Activated CD4-positive, CD25-positive, alpha-beta regulatory T cell treated with anti-CD3 and anti-CD28 coated beads, Interleukin-2, amount 50 U/mL, for 72 hours (primary cell): ENCODE measurements around the gene IMPACT.

Source experiments
- DNase-seq: peaks from one replicate; pipeline ENCODE4 v3.0.0; 2021

IMPACT gene

GRCh38 chr18:24426398-24427294 is at the start of gene IMPACT:
Gene IMPACT, plus strand, starts transcription at chr18:24426670. Its CDS starts 87 bp downstream, at chr18:24426757.
- peak; percentile 90 for DNase-seq

- DNase-seq, result no peak
Measured at GRCh38 chr18:24378598-24378997, 47.9 kb upstream of the IMPACT start.

GRCh38 chr18:24380163-24380747 is 46.2 kb upstream of the IMPACT start:
- no peak for DNase-seq

GRCh38 chr18:24381126-24381525 is 45.3 kb upstream of the IMPACT start:
- DNase-seq, result no peak

GRCh38 chr18:24386681-24387080 is 39.8 kb upstream of the IMPACT start:
- no peak for DNase-seq

GRCh38 chr18:24388957-24389356 is 37.5 kb upstream of the IMPACT start:
- no peak for DNase-seq

GRCh38 chr18:24395049-24395795 is 31.2 kb upstream of the IMPACT start:
- DNase-seq, result no peak

GRCh38 chr18:24396082-24396633 is 30.3 kb upstream of the IMPACT start:
- no peak for DNase-seq

- peak; percentile 34 for DNase-seq
Measured at GRCh38 chr18:24397131-24397693, 29.3 kb upstream of the IMPACT start.

GRCh38 chr18:24397694-24398368 is 28.6 kb upstream of the IMPACT start, which contains the start of gene OSBPL1A:
Gene OSBPL1A, minus strand, starts transcription at chr18:24397824. Its CDS starts 20,291 bp downstream, at chr18:24377533.
- peak; percentile 56 for DNase-seq

GRCh38 chr18:24398540-24398939 is 27.9 kb upstream of the IMPACT start:
- DNase-seq, result no peak

GRCh38 chr18:24400587-24400986 is 25.9 kb upstream of the IMPACT start:
- DNase-seq, result no peak

GRCh38 chr18:24402209-24402785 is 24.2 kb upstream of the IMPACT start:
- no peak for DNase-seq

- no peak for DNase-seq
Measured at GRCh38 chr18:24403076-24403475, 23.4 kb upstream of the IMPACT start.

- no peak for DNase-seq
Measured at GRCh38 chr18:24404591-24404990, 21.9 kb upstream of the IMPACT start.

- DNase-seq, result no peak
Measured at GRCh38 chr18:24408496-24408895, 18.0 kb upstream of the IMPACT start.

- DNase-seq, result no peak
Measured at GRCh38 chr18:24413148-24413547, 13.3 kb upstream of the IMPACT start.

GRCh38 chr18:24414349-24415003 is 12.0 kb upstream of the IMPACT start:
- DNase-seq, result no peak

GRCh38 chr18:24417480-24417879 is 9.0 kb upstream of the IMPACT start:
- DNase-seq, result no peak

- no peak for DNase-seq
Measured at GRCh38 chr18:24420551-24420950, 5.9 kb upstream of the IMPACT start.

GRCh38 chr18:24421831-24422230 is 4.6 kb upstream of the IMPACT start:
- no peak for DNase-seq
